ENCODE measurements around the gene CBX7.
A peak's percentile ranks its signal among the peaks of the same experiment; 100 is the strongest.

The CBX7 gene

DNA sequence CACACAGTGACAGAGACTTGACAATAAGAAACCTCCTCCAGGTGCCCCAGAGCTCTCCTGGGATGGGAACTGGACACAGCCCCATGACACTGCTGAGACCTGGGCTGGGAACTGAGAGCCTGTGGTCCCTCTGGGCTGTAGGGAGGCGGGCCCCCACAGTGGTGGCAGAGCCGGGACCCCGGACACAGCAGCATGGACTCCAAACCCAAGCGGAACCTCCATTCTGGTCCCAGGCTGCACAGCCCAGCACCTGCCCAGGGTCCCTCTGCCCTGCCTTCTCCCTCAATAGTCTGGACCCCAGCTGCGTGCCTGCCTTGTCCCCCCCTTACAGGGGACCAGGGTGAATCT is 63.8 kb downstream of the CBX7 start:
- peaks cover 3% of the 10 kb centered on the region for H3K4me1 ChIP-seq

DNA sequence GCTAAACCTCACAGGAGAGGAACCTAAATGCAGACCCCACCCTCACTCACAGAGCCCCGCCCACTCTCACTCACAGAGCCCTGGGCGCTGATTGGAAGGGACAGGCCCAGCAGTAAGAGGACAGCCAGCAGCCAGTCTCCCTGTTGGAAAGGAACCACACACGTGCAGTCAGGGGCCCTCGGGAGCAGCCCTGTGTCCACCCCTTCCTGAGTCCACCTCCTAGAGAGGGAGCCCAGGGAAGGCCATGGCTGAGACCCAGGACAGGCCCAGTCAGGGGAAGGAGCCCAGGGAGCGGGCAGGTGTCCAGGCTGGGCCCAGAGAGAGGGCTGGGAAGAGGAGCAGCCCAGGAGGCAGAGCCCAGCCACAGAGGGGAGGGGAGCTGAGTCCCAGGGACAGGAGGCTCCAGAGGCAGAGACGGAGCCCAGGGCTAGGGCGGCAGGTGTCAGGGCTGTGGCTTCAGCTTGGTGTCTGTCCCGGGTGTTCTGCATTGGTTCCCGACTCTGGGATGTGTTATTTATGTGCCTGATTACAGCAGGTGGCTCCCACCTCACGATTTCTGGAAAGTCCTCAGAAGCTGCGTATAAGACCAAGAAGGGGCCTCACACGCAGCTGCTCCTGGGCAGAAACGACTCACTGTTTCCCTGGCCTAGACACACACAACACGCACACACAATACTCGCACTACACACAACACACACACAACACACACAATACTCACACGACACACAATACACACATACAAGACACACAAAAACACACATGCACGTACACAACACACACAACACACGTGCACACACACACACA is 64.4 kb downstream of the CBX7 start:
- DNase-seq, result peak; percentile 71
- Histone ChIP-seq H3K4me3 (ENCODE audit: low read depth, low read length) (no peak overlapping the region), H3K36me3 (no peaks in the 10 kb centered on the region), H3K27me3 (no peaks in the 10 kb centered on the region), H3K4me1 (peaks cover 3% of the 10 kb centered on the region), H3K9me3 (no peaks in the 10 kb centered on the region)
- TF ChIP-seq, protein P1, sequence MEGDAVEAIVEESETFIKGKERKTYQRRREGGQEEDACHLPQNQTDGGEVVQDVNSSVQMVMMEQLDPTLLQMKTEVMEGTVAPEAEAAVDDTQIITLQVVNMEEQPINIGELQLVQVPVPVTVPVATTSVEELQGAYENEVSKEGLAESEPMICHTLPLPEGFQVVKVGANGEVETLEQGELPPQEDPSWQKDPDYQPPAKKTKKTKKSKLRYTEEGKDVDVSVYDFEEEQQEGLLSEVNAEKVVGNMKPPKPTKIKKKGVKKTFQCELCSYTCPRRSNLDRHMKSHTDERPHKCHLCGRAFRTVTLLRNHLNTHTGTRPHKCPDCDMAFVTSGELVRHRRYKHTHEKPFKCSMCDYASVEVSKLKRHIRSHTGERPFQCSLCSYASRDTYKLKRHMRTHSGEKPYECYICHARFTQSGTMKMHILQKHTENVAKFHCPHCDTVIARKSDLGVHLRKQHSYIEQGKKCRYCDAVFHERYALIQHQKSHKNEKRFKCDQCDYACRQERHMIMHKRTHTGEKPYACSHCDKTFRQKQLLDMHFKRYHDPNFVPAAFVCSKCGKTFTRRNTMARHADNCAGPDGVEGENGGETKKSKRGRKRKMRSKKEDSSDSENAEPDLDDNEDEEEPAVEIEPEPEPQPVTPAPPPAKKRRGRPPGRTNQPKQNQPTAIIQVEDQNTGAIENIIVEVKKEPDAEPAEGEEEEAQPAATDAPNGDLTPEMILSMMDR (IDR thresholded peaks at IDR 0.05; ENCODE audit: low read depth, low read length), result no peak

More for the DNA sequence above, 63.8 kb downstream of the CBX7 start:
- H3K9me3 ChIP-seq, result no peaks in the 10 kb centered on the region
- TF ChIP-seq, protein P1 (IDR thresholded peaks at IDR 0.05; ENCODE audit: low read depth, low read length), result no peak
- H3K4me3 ChIP-seq (ENCODE audit: low read depth, low read length), result no peak overlapping the region
- H3K27me3 ChIP-seq, result no peaks in the 10 kb centered on the region
- H3K36me3 ChIP-seq, result no peaks in the 10 kb centered on the region
- no peak for DNase-seq

DNA sequence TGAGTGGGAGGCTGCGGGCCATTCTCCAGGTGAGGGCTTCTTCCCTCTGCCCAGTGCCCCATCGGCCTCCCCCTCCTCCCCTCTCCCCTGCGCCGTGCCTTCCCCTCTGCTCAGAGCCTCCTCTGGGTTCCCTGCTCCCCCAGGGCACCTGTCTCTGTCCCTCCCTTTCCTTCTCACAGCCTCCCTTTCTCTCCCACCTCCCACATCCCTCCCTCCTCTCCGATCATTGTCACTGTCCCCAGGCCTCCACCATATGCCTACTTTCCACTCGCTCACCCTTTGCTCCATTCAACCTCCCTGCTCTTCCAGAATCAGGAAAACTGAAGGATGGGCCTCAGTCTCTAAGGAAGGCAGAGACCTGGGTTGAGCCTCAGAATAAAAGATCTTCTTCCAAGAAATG is 65.4 kb downstream of the CBX7 start:
- Histone ChIP-seq H3K36me3 (no peaks in the 10 kb centered on the region), H3K4me1 (peaks cover 3% of the 10 kb centered on the region), H3K27me3 (no peaks in the 10 kb centered on the region), H3K9me3 (no peaks in the 10 kb centered on the region), H3K4me3 (ENCODE audit: low read depth, low read length) (no peak overlapping the region)
- DNase-seq, result no peak
- TF ChIP-seq, protein P1 (IDR thresholded peaks at IDR 0.05; ENCODE audit: low read depth, low read length), result no peak

DNA sequence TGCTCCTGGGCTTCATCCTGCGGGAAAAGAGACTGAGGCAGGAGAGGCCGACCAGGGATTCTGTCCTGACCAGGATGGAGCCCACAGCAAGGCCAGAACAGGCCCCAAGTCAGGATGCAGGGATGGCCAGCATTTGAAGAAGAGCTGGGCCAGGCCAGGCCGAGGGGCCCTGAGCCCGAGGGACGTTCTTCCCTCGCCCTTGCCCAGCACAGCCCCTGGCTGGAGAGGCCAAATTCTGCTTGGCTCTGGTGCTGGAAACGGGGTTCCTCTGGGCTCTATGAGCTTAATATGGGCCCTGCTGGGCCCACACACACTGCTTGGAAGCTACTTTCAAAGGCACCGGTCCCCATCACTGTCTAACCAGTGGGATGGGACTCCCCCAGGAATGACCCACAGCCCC is 67.8 kb downstream of the CBX7 start:
- no peak for DNase-seq
- H3K9me3 ChIP-seq, result no peaks in the 10 kb centered on the region
- no peaks in the 10 kb centered on the region for H3K36me3 ChIP-seq
- H3K27me3 ChIP-seq, result no peaks in the 10 kb centered on the region
- TF ChIP-seq, protein P1 (IDR thresholded peaks at IDR 0.05; ENCODE audit: low read depth, low read length), result no peak
- no peak overlapping the region for H3K4me3 ChIP-seq (ENCODE audit: low read depth, low read length)
- peaks cover 3% of the 10 kb centered on the region for H3K4me1 ChIP-seq

DNA sequence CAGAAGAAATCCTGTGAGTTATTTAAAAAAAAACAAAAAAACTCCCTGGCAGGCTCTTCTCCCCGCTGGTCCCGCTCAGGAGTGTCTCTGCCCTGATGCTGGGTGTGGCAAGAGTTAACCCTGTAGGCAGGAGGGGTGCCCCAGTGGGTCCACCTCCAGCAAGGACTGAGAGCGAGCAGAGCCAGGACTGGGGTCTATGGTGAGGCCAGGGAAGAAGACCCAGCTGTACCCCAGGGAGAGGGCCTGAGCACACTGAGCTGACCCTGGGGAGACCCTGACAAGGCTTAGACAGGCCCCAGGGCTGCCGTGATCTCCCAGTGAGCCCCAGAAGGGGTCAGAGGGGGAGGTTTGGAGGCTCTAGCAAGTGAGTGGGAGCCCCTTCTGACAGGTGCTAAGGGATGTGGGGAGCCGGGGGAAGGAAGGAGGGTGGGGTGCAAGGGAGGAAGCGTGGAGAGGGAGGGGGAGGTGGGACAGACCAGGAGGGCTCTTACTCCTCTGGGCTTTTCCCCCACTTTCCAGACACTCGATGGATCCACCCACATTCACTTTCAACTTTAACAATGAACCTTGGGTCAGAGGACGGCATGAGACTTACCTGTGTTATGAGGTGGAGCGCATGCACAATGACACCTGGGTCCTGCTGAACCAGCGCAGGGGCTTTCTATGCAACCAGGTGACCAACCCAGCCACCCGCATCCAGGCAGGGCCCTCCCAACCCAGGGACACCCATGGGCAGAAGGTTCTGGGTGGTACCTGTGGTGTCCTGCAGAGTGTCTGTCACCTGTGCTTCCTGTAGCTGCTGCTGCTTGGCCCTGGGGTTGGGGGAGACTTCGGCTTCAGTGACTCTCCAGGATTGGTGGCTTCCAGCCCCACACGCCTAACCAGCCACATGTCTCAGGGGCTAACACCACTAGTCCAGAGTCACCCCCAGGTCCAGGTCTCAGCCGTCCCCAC is 69.0 kb downstream of the CBX7 start:
- Histone ChIP-seq H3K27me3 (no peaks in the 10 kb centered on the region), H3K9me3 (no peaks in the 10 kb centered on the region)
- TF ChIP-seq, protein P1 (IDR thresholded peaks at IDR 0.05; ENCODE audit: low read depth, low read length), result no peak

More for the DNA sequence above, 69.0 kb downstream of the CBX7 start:
- H3K4me3 ChIP-seq (ENCODE audit: low read depth, low read length), result no peak overlapping the region
- H3K4me1 ChIP-seq, result peaks cover 3% of the 10 kb centered on the region
- DNase-seq, result no peak
- H3K36me3 ChIP-seq, result no peaks in the 10 kb centered on the region
